Activated CD8-positive, alpha-beta memory T cell treated with anti-CD3 and anti-CD28 coated beads, Interleukin-2, amount 50 U/mL, for 1 hour (primary cell): ENCODE data around the gene CFAP53.

Source experiments
- DNase-seq: peaks from one replicate; pipeline ENCODE4 v3.0.0-alpha.2; 2020; ENCODE audit errors: extremely low read depth

The CFAP53 gene

GRCh38 chr18:50194631-50195532 is 71.4 kb downstream of the CFAP53 start, which contains the start of gene MYO5B:
TSS of gene MYO5B (minus strand) at chr18:50195147. CDS start at chr18:50194793, 354 bp downstream.
- DNase-seq = no peak

GRCh38 chr18:50193796-50194630 is 72.3 kb downstream of the CFAP53 start:
- no peak for DNase-seq

- no peak for DNase-seq
These were observed 73.1 kb downstream of the CFAP53 start for GRCh38 chr18:50192995-50193795.

- DNase-seq = no peak
These were observed 75.4 kb downstream of the CFAP53 start for GRCh38 chr18:50190926-50191325.

- DNase-seq = no peak
These were observed 76.1 kb downstream of the CFAP53 start for GRCh38 chr18:50190236-50190635.

- DNase-seq = no peak
These were observed 77.1 kb downstream of the CFAP53 start for GRCh38 chr18:50189160-50189559.

GRCh38 chr18:50188652-50189051 is 77.6 kb downstream of the CFAP53 start:
- DNase-seq = no peak

GRCh38 chr18:50187659-50188058 is 78.6 kb downstream of the CFAP53 start:
- no peak for DNase-seq

GRCh38 chr18:50186385-50186784 is 79.9 kb downstream of the CFAP53 start:
- no peak for DNase-seq

- DNase-seq = no peak
These were observed 82.7 kb downstream of the CFAP53 start for GRCh38 chr18:50183556-50183955.

- no peak for DNase-seq
These were observed 83.8 kb downstream of the CFAP53 start for GRCh38 chr18:50182511-50182910.

GRCh38 chr18:50181590-50181989 is 84.7 kb downstream of the CFAP53 start:
- no peak for DNase-seq

- no peak for DNase-seq
These were observed 86.8 kb downstream of the CFAP53 start for GRCh38 chr18:50179465-50179864.

- no peak for DNase-seq
These were observed 88.9 kb downstream of the CFAP53 start for GRCh38 chr18:50177294-50177992.
